Body of pancreas (tissue), 4 donors: ENCODE results near the gene NRP2. TPM values are rescaled to one million over a fixed set of nuclear protein-coding genes. Genes with fewer than 3 reads are reported as not detected.

Experiments used
- ATAC-seq: fragments of 150-250 bp; one replicate; pipeline ENCODE4 v1.9.1; 2016
- DNase-seq, 4 donors: peaks; one replicate each; pipeline ENCODE4 v3.0.0-alpha.2; 2019
- H3K27ac ChIP-seq, 4 donors: fragments of 200-600 bp; sonication (generic); 1 replicate in 3 of 4; 2 replicates in 1 of 4; pipeline versions ENCODE4 v1.5.1 to v1.6.1; 2016 to 2019; ENCODE audit warnings: mild to moderate bottlenecking in 1 of 4, mixed read lengths in 1 of 4, moderate library complexity in 1 of 4
- H3K27me3 ChIP-seq, 2 donors: fragments of 200-600 bp; sonication (generic); one replicate each; pipeline ENCODE4 v1.6.0; 2016; ENCODE audit warnings: mild to moderate bottlenecking in 1 of 2
- H3K36me3 ChIP-seq, 2 donors: fragments of 200-600 bp; sonication (generic); replicated peaks in 1 of 2; 2 replicates each; pipeline ENCODE4 v1.5.1; 2016; ENCODE audit warnings: low read depth in 2 of 2; ENCODE audit not compliant: insufficient read depth in 1 of 2
- H3K4me1 ChIP-seq: fragments of 200-600 bp; sonication (generic); one replicate; pipeline ENCODE4 v1.6.0; 2016
- H3K4me3 ChIP-seq, 2 donors: fragments of 200-600 bp; sonication (generic); 1 replicate in 1 of 2; 2 replicates in 1 of 2; pipeline ENCODE4 v1.5.1; 2016 to 2019
- H3K9me3 ChIP-seq, 3 donors: fragments of 200-600 bp; sonication (generic); 1 replicate in 2 of 3; 2 replicates in 1 of 3; pipeline ENCODE4 v1.5.1; 2016
- CTCF ChIP-seq, 7 experiments: fragments of 450-650 bp in 4 of 7; fragments of 200-600 bp in 3 of 7; sonication (generic) in 3 of 7; IDR thresholded peaks; one replicate each; pipeline ENCODE4 v1.5.1; 2016 to 2019; ENCODE audit warnings: antibody characterized with exemption in 7 of 7
- POLR2A ChIP-seq, 3 donors: fragments of 450-650 bp; IDR thresholded peaks; one replicate each; pipeline ENCODE4 v1.6.1; 2016; ENCODE audit warnings: antibody characterized with exemption in 3 of 3, mild to moderate bottlenecking in 2 of 3
- WGBS, 2 donors: methylation state at CpG; one replicate each; pipeline ENCODE4 v1.1.5; 2017; 5-methylcytosine and 5-hydroxymethylcytosine counted together
- intact Hi-C: fragments of 100-400 bp; cut with DNase I; formaldehyde crosslinking; loops from one replicate; pipeline ENCODE4 v1.15.1; 2023
- total RNA-seq, 2 donors: library from RNA; depleted of rRNA; stranded (reverse); fragments of >200 nt; gene quantifications; one replicate each; pipeline ENCODE4 v1.1.0, GENCODE V29; 2016

Gene NRP2
- total RNA-seq, 2 donors from 2014 or later = 5.7 to 7.6 TPM

GRCh38 chr2:205743137-205743536 lies 60.8 kb downstream of the NRP2 start:
- DNase-seq (no peak), ATAC-seq (no peak)
- TF ChIP-seq POLR2A (IDR thresholded peaks at IDR 0.05) = no peak
- TF ChIP-seq CTCF (IDR thresholded peaks at IDR 0.05) = no peak
- Histone ChIP-seq H3K9me3 (no peaks in the 10 kb centered on the region), H3K27me3 (no peaks in the 10 kb centered on the region), H3K27ac (no peak overlapping the region), H3K4me1 (no peaks in the 10 kb centered on the region), H3K4me3 (no peak overlapping the region), H3K36me3 (no peaks in the 10 kb centered on the region)
- intact Hi-C loops = no loop called here
- 91 to 94% methylated on average over 11 of the region's 11 CpGs for WGBS, 2 donors

GRCh38 chr2:205744074-205744591 lies 61.8 kb downstream of the NRP2 start:
- H3K36me3 ChIP-seq = no peaks in the 10 kb centered on the region
- intact Hi-C loops = no loop called here
- DNase-seq (no peak), ATAC-seq (no peak)
- no peak overlapping the region for H3K27ac ChIP-seq
- WGBS, 2 donors = 58 to 59% methylated on average over 7 of the region's 7 CpGs
- H3K4me3 ChIP-seq = no peak overlapping the region
- H3K9me3 ChIP-seq = no peaks in the 10 kb centered on the region
- TF ChIP-seq CTCF (IDR thresholded peaks at IDR 0.05) (no peak), POLR2A (IDR thresholded peaks at IDR 0.05) (no peak)
- no peaks in the 10 kb centered on the region for H3K27me3 ChIP-seq
- no peaks in the 10 kb centered on the region for H3K4me1 ChIP-seq

- ATAC-seq (no peak), DNase-seq (no peak)
- WGBS, 2 donors = 77 to 85% methylated on average over 9 to 14 of the region's 14 CpGs
- H3K27me3 ChIP-seq = no peaks in the 10 kb centered on the region
- no peaks in the 10 kb centered on the region for H3K9me3 ChIP-seq
- no peaks in the 10 kb centered on the region for H3K4me1 ChIP-seq
- H3K36me3 ChIP-seq = no peaks in the 10 kb centered on the region
- no peak overlapping the region for H3K4me3 ChIP-seq
- H3K27ac ChIP-seq = no peak overlapping the region
- no peak for TF ChIP-seq CTCF (IDR thresholded peaks at IDR 0.05)
- TF ChIP-seq POLR2A (IDR thresholded peaks at IDR 0.05) = no peak
- intact Hi-C loops = no loop called here
Observed at GRCh38 chr2:205745661-205746419, 63.5 kb downstream of the NRP2 start.

- intact Hi-C loops = no loop called here
- TF ChIP-seq CTCF (IDR thresholded peaks at IDR 0.05) (no peak), POLR2A (IDR thresholded peaks at IDR 0.05) (no peak)
- Histone ChIP-seq H3K27me3 (no peaks in the 10 kb centered on the region), H3K4me1 (no peaks in the 10 kb centered on the region), H3K36me3 (no peaks in the 10 kb centered on the region), H3K9me3 (no peaks in the 10 kb centered on the region), H3K4me3 (no peak overlapping the region), H3K27ac (no peak overlapping the region)
- WGBS, 2 donors = 82 to 85% methylated on average over 7 of the region's 7 CpGs
- peak in 1 of 4 donors; percentile 23 for DNase-seq
- ATAC-seq = no peak
Observed at GRCh38 chr2:205746420-205746785, 64.1 kb downstream of the NRP2 start.
